GM19455 (cell line): ENCODE results near the gene YAF2.
A peak's percentile ranks its signal among the peaks of the same experiment; 100 is the strongest.
"Not testable (repeated sequence)": the region's sequence is repeated elsewhere in the genome, so short reads cannot be mapped to it uniquely, and the experiment has no call there.

Experiments used
- ATAC-seq: cut with Tn5 transposase; IDR thresholded peaks from one replicate; pipeline ENCODE4 v1.9.1; 2021; ENCODE audit not compliant: unreplicated experiment

Gene YAF2

DNA sequence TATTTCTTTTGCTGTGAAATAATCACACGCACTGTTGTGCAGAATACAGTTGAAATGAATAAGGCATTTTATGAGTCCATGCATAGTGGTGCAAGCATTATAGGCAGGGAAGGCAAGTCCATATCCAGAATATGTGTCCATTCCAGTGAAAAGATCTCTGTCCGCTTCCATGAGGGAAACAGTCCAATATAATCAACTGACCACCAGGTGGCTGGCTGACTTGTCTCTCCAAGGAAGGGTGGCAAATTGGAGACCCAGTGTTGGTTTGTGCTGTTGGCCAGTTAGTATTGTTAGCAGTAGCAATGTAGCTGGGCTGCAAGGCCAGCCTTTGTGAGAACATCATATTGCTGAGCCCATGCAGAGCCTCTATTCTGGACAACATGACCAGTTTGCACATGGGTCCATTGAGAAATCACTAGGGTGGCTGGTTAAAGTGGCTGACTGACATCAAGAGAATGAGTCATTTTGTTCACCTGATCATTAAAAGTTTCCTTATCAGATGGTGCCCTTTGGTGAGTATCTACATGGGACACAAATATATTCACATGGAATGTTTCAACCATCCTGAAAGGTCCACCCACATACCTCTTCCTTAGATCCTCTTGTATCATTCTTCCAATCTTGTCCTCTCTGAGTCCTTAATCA lies 17.3 kb upstream of the YAF2 start:
- ATAC-seq, result no peak

DNA sequence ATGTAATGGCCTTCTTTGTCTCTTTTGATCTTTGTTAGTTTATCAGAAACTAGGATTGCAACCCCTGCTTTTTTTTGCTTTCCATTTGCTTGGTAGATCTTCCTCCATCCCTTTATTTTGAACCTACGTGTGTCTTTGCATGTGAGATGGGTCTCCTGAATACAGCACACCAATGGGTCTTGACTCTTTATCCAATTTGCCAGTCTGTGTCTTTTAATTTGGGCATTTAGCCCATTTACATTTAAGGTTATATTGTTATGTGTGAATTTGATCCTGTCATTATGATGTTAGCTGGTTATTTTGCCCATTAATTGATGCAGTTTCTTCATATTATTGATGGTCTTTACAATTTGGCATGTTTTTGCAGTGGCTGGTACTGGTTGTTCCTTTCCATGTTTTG lies 14.6 kb upstream of the YAF2 start:
- not testable (repeated sequence) for ATAC-seq

DNA sequence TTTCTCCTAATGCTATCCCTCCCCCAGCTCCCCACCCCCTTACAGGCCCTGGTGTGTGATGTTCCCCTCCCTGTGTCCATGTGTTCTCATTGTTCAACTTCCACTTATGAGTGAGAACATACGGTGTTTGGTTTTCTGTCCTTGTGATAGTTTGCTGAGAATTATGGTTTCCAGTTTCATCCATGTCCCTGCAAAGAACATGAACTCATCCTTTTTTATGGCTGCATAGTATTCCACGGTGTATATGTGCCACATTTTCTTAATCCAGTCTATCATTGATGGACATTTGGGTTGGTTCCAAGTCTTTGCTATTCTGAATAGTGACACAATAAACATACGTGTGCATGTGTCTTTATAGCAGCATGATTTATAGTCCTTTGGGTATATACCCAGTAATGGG lies 11.0 kb upstream of the YAF2 start:
- ATAC-seq, result not testable (repeated sequence)

DNA sequence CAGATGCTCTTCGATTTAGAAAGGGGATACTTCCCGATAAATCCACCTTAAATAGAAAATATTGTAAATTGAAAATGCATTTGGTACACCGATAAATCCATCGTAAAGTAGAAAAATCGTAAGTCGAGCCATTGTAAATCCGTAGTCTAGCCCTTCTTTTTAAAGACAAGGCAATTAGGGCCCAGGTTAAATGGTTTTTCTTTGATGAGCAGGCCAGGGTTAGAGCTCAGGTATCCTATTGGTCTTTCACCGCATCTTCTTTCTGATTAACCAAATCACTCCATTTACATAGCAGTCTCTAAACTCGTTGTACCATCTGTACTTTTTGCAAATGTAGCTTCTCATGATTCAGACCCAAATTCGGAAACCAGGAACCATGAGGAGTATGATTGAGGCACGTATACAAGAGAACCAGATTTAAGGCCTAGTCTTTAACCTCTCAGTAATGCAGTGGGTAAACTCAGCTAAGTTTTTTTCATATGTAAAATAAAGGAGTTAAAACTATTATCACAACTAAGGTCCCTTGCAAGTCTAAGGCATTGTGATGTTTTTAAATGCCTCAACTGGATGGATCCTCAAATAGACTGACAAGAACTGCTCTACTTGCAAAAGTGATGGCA lies 2.2 kb upstream of the YAF2 start:
- ATAC-seq, result no peak

DNA sequence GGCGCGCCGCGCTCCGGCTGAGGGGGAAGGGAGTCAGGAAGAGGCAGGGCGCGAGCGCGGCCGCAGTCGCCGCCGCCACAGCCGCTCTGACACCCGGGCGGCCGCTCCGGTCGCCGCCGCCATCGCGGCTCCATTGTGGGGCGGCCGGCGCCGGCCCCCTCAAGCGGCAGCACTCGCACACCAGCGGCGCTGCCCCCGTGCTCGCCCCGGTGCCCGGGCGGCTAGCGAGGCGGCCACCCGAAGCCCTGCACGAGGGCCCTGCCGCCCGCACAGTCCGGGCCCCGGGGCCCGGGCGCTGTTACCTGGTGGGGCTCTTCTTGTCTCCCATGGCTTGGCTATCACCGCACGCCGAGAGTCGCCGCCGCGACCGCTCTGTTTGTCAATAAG lies 202 bp downstream of the YAF2 start:
- peak; percentile 36 for ATAC-seq

DNA sequence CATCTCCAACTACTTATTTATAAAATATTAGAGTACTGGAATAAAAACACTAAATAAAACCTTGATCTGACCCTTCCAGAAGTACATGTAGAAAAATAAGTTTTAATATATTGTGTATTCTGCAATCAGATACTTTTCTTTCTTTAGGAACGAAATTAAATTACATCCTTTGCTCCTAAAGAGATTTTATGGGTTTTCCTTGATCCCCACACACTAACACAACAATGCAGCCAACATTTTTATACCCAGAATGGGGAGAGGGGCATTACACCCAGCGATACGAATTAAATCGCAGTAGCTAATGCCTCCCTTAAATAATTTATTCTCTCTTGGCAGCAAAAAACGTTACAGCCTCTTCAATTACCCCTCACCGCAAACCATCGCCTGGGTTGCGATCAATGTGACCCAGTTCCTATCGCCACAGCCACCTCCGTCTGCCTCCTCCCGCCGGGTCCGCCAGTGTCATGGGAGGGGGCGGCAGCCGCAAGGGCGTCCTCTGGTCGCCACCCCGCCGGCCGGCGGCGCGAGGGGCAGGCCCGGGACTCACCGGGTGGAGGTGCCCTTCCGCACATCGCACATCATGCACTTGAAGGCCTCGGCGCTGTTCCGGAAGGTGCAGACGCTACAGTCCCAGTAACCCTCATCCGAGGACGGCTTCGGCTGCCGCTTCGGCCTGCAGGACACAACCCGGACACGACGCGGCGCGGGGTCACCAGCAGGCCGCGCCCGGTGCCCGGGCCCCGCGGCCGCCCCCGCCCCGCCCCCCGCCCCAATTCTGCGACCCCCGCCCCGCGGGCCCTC lies 796 bp downstream of the YAF2 start:
- ATAC-seq, result peak; percentile 85

DNA sequence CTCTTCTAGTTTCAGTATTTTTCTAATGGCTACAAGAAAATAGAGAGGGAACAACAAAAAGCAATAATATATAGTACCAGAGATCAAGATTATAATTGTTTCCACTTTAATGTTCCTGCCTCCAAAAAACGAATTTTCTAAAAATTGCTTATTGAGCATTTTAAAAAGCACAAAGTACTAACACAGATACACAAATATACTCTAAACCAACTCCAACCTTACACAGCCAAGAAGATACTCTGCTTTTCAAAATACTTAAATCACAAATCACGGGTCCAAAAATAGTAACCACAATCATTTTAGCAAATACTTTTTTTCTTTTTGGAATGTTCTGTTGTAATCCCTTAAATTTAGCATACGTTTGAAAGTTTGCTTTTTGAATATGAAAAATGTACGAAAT lies 2.0 kb downstream of the YAF2 start:
- no peak for ATAC-seq

DNA sequence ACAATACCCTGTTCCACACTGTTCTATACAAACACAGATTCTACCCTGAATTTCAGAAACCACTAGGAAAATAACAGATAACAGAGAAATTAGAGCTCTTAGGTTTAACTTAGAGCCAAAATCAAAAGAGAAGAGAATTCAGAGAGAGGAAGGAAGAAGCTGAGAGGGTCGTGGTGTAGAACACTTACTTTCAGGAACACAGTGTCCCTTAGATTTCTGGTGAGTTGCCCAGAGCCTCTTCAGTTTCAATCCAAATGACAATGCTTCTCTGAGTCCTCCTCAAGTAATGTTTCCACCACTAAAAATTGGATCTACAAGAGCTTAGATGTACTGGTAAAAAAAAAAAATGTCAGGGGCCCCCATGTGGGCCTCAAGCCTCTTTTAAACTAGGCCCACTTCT lies 2.6 kb downstream of the YAF2 start:
- ATAC-seq, result no peak

DNA sequence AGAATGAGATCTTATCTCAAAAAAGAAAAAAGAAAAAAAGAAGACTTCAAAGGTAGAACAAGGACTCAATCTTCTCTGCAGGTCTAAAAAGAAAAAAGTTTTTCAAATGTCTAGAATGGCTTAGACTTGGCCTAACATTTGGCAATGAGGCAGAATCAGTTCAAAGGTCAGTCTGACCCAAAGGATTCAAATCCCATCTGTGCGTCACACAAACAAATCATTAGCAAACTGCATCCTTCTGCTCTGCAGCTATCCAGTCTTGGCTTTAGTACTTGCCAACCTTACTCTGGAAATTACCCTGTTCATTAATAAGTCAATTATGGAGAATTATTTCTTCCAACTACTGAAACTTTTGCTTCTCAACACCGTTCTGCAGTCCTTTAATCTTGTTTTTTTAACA lies 3.1 kb downstream of the YAF2 start:
- ATAC-seq, result no peak

DNA sequence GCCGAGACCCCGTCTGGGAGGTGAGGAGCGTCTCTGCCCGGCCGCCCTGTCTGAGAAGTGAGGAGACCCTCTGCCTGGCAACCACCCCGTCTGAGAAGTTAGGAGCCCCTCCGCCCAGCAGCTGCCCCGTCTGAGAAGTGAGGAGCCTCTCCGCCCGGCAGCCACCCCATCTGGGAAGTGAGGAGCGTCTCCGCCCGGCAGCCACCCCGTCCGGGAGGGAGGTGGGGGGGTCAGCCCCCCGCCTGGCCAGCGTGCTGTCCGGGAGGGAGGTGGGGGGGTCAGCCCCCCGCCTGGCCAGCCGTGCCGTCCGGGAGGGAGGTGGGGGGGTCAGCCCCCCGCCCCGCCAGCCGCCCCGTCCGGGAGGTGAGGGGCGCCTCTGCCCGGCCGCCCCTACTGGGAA lies 10.5 kb downstream of the YAF2 start:
- ATAC-seq, result not testable (repeated sequence)

DNA sequence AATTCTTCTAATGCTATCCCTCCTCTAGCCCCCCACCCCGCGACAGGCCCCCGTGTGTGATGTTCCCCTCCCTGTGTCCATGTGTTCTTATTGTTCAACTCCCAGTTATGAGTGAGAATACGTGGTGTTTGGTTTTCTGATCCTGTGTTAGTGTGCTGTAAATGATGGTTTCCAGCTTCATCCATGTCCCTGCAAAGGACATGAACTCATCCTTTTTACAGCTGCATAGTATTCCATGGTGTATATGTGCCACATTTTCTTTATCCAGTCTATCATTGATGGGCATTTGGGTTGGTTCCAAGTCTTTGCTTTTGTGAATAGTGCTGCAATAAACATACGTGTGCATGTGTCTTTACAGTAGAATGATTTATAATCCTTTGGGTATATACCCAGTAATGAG lies 13.5 kb downstream of the YAF2 start:
- not testable (repeated sequence) for ATAC-seq

DNA sequence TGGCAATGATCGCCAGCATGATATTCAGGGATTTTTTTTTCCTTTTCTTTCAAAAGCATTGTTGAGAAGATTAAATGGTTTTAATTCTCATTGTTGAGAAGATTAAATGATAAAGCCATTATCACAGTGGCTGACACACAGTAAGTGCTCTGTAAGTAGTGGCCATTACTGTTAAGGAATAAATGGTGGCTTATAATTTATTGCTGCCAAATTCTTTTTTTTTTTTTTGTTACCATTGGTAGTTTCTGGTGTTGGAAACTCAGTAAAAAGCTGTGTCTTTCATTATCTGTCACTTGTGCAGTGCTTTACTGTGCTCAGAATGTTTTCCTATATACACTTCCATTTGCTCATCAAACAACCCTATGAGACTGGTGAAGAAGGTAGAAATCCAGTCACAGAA lies 15.3 kb downstream of the YAF2 start:
- no peak for ATAC-seq

DNA sequence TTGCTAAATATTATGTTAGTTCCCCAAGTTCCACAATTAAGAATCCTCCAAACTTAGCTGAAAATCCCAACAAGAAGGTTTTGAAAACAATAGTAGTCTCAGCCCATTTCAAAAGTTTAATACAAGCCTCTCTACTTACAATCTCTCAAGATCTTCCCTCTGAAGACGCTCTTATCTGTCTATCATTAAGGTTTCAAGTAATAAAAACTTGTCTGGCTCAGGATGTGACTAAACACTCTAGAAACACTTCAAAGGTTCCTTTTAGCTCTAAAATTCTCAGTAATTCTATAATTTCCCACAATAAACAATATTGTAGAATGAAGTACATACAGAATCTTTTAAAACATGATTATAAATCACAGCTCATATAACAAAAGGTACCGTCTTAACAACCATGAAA lies 16.3 kb downstream of the YAF2 start:
- no peak for ATAC-seq

DNA sequence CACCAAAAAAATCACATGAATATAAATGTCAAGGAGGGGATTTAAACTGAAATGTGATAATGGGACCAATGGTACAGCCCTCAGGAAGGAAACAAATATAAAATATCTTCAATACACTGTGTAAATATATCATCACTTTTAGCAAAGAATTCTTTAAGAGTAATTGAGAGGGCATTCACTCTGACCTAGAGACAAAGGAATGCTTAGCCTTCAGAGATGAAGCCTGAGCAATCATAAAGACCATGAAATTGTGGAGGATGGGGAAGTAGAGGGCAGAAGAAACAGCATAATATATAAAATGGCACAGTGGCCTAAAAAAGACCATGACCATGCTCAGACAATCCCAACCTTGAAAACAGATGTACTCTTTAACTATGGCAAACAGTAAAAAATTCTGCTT lies 20.4 kb downstream of the YAF2 start:
- ATAC-seq, result no peak

DNA sequence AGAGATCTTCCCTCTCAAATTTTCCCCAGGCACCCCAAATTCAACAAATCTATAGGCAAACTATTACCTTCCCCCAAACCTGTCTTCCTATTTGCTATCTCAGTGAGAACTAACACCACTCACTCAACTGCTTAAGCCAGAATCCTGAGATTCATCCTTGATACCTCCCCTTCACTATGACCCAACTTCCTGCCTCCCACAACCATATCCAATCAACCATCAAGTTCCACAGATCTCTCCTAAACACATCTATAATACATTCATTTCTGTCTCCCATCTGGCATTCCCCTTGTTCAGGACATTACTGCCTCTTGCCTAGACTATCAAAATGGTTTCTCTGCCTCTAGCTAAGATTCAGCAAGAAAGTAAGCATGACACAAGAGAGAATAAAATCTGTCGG lies 21.3 kb downstream of the YAF2 start:
- ATAC-seq, result no peak

DNA sequence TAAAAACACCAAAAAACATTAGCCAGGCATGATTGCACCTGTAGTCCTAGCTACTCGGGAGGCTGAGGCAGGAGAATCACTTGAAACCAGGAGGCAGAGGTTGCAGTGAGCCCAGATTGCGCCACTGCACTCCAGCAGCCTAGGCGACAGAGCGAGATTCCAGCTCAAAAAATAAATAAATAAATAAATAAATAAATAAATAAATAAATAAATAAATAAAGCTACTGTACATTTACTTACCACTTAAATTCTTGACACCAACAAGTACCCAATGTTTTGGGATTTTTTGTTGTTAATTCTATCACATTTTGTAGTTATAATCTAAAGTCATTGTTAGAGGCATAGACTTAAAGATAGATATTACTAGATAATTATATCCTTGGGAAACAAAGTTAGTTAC lies 22.3 kb downstream of the YAF2 start:
- ATAC-seq, result not testable (repeated sequence)

DNA sequence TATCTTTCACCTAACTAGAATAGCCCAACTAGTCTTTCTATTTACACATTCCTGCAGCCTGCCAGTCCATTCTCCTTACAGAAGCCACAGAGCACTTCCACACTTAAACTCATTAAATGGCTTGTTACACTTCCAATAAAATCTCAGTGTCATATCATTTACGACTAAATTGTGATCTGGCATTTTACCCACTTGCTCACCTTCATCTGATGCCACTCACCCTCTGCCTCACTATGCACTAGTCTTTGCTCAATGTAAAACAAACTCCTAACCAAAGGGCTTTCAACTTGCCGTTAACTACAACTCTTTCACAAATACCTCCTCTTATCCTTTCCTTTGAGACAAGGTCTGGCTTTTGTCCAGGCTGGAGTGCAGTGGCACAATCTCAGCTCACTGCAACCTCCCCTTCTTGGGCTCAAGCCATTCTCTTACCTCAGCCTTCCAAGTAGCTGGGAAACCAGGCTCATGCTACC lies 24.1 kb downstream of the YAF2 start:
- ATAC-seq, result no peak

DNA sequence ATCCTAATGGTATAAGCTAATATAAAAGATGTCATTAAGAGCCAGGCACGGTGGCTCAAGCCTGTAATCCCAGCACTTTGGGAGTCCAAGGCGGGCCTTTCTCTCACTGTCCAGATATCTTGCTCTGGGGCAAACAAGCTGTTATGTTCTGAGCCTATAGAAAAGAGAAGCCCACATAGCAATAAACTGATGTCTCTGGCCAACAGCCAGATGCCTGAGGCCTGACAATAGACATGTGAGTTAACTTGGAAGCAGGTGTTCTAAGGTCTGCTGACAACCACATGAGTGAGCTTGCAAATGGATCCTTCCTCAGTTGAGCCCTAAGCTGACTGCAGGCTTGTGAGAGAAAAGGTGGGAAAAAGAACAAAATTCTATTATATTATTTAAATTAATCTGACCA lies 25.0 kb downstream of the YAF2 start:
- no peak for ATAC-seq

DNA sequence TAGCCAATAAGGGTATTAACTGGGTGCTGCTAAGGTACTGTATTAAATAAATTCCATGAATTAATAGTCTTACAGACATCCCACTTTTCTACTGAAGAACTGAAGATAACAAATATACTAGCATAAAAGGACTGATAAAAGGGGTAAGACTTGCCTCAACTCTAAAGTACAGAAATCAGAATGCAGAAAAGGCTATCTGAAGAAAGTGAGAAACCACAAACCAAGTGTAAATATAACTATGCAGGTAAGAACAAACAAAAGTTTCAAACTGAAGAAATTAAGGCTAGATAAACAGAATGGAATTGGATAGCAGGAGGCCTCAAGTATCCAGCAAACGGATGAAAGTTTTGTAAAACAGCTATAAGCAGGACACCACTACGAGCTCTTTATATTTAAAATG lies 29.5 kb downstream of the YAF2 start:
- no peak for ATAC-seq

DNA sequence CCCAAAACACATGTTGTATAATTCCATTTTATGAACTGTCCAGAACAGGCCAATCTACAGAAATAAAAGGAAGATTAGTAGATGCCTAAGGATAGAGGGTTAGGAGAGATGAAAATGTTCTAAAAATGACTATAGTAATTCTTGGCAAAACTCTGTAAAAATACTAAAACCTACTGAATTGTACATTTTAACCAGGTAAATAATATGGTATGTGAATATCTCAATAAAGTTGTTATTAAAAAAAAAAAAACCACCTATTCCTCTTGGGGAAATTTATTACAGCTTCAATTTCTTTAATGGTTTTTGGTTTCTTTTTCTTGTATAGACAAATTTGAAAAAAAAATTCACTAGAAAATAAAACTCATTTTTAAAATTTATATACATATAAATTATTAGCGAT lies 33.2 kb downstream of the YAF2 start:
- ATAC-seq, result no peak

DNA sequence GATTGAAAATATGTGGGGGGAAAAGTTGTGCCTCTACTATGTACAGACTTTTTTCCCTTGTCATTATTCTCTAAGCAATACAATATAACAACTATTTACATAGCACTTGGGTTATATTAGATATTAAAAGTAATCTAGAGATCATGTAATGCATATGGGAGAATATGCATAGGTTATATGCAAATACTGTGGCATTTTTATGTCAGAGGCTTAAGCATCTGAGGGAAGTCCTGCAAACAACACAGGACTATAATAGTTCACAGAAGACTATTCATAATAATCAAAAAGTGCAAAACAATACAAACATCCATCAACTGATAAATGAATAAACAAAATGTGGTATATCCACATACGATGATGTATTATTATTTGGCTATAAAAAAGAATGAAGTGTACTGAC lies 33.7 kb downstream of the YAF2 start:
- ATAC-seq, result no peak

DNA sequence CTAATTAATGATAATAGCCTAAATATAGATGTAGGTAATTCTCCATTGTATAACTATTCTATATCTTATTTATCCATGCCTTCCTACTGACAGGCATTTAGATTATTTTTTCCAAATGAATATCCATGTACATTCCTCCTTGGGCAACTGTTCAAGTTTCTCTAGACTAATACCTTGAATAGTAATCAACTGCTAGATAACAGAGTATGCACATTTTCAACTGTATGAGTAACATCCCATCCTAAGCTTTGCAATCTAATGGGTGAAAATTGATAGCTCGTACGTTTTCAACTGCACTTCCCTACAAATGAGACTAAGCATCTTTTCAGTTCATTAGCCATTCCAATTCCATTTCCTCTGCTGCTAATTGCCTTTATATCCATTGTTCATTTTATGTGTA lies 37.0 kb downstream of the YAF2 start:
- ATAC-seq, result no peak
